Endodermal cell (in vitro differentiated cells): ENCODE results near the gene TMF1. TPM values are rescaled to one million over a fixed set of nuclear protein-coding genes. Genes with fewer than 3 reads are reported as not detected.
A peak's percentile ranks its signal among the peaks of the same experiment; 100 is the strongest.

Experiments used
- DNase-seq: peaks from one replicate; pipeline ENCODE4 v3.0.0-alpha.2; 2017
- H3K27ac ChIP-seq: 2 replicates; pipeline ENCODE4 v1.5.1; 2013; ENCODE audit warnings: mild to moderate bottlenecking, low read depth, low read length, moderate library complexity
- H3K27me3 ChIP-seq: 2 replicates; pipeline ENCODE4 v1.6.1; 2013; ENCODE audit warnings: mild to moderate bottlenecking, low read length, moderate library complexity; ENCODE audit not compliant: insufficient read depth, control insufficient read depth, poor library complexity, severe bottlenecking
- H3K36me3 ChIP-seq: 2 replicates; pipeline ENCODE4 v1.7.0; 2013; ENCODE audit warnings: mild to moderate bottlenecking, low read length, moderate library complexity; ENCODE audit not compliant: control insufficient read depth, insufficient read depth
- H3K4me1 ChIP-seq: one replicate; pipeline ENCODE4 v1.7.0; 2013; ENCODE audit warnings: low read length; ENCODE audit not compliant: control insufficient read depth, insufficient read depth
- H3K4me3 ChIP-seq: 2 replicates; pipeline ENCODE4 v1.5.1; 2013; ENCODE audit warnings: mild to moderate bottlenecking, low read length, moderate library complexity
- H3K9ac ChIP-seq: 2 replicates; pipeline ENCODE4 v1.6.1; 2013; ENCODE audit warnings: mild to moderate bottlenecking, low read length, moderate library complexity; ENCODE audit not compliant: poor library complexity, severe bottlenecking; ENCODE audit errors: extremely low read depth
- H3K9me3 ChIP-seq: 2 replicates; pipeline ENCODE4 v1.6.1; 2013; ENCODE audit warnings: mild to moderate bottlenecking, low read length, moderate library complexity; ENCODE audit not compliant: control insufficient read depth
- H3K27ac Mint-ChIP-seq: 2 replicates; pipeline ENCODE4 v1.8.0; 2020; ENCODE audit warnings: mixed read lengths
- H3K27me3 Mint-ChIP-seq: 2 replicates; pipeline ENCODE4 v1.8.0; 2021; ENCODE audit warnings: mild to moderate bottlenecking, mixed read lengths; ENCODE audit not compliant: insufficient read depth
- H3K36me3 Mint-ChIP-seq: 2 replicates; pipeline ENCODE4 v1.8.0; 2020; ENCODE audit warnings: low read depth, mixed read lengths
- H3K4me1 Mint-ChIP-seq: 2 replicates; pipeline ENCODE4 v1.8.0; 2020; ENCODE audit warnings: mixed read lengths
- H3K4me3 Mint-ChIP-seq: 2 replicates; pipeline ENCODE4 v1.8.0; 2020; ENCODE audit warnings: mild to moderate bottlenecking, moderate library complexity, mixed read lengths
- H3K9me3 Mint-ChIP-seq: 2 replicates; pipeline ENCODE4 v1.8.0; 2020; ENCODE audit warnings: mild to moderate bottlenecking, mixed read lengths
- CTCF ChIP-seq: fragments of 200-600 bp; sonication (generic); conservative IDR thresholded peaks from 2 replicates; pipeline ENCODE4 v1.5.0; 2021; ENCODE audit warnings: antibody characterized with exemption, mild to moderate bottlenecking
- WGBS, 2 experiments: methylation state at CpG; one replicate each; pipeline versions ENCODE4 v1.1.5 to v1.1.7; 2013; ENCODE audit warnings: missing lambda C conversion rate in 2 of 2, mixed read lengths in 1 of 2; ENCODE audit not compliant: insufficient coverage in 1 of 2, insufficient read length in 1 of 2; 5-methylcytosine and 5-hydroxymethylcytosine counted together
- long read RNA-seq, 4 experiments: library from polyadenylated mRNA in 2 of 4; library from RNA in 1 of 4; library from capped mRNA in 1 of 4; stranded (forward) in 3 of 4; unstranded in 1 of 4; transcript quantifications; one replicate each; pipeline ENCODE4 v2.0.0, GENCODE V29; 2020 to 2021; ENCODE audit warnings: inconsistent platforms in 1 of 4
- polyA plus RNA-seq, 2 experiments: library from polyadenylated mRNA; stranded (reverse); fragments of 50-300 nt; gene quantifications; one replicate each; pipeline ENCODE4 v1.2.3, GENCODE V29; 2013
- total RNA-seq, 2 donors: library from RNA; stranded (reverse); fragmentation: NEBNext Ultra II Directional in 1 of 2; extraction: Animal tissue kit (Norgen Biotek cat#: 25700) in 1 of 2; gene quantifications; 2 replicates in 1 of 2; 3 replicates in 1 of 2; pipeline ENCODE4 v1.2.1, GENCODE V29; 2021

The TMF1 gene
- total RNA-seq, result 10 to 100 TPM; 25.6 to 31.3 TPM
- 23.4 TPM for polyA plus RNA-seq (2013, experiment 1 of 2)
- 22.3 TPM for polyA plus RNA-seq (2013, experiment 2 of 2)
- long read RNA-seq, experiment 1, full-length matches to known transcripts, result 1 of 10 reads
- long read RNA-seq, experiment 1, partial matches to known transcripts, result 4 of 10 reads
- long read RNA-seq, experiment 1, other reads (novel, unspliced or antisense), result 5 of 10 reads
- long read RNA-seq, experiment 2, full-length matches to known transcripts, result 19 of 31 reads
- long read RNA-seq, experiment 2, partial matches to known transcripts, result 5 of 31 reads
- long read RNA-seq, experiment 2, other reads (novel, unspliced or antisense), result 7 of 31 reads
- long read RNA-seq, experiment 3, full-length matches to known transcripts, result 15 of 165 reads
- long read RNA-seq, experiment 3, partial matches to known transcripts, result 145 of 165 reads
- long read RNA-seq, experiment 3, other reads (novel, unspliced or antisense), result 5 of 165 reads
- long read RNA-seq, experiment 4, partial matches to known transcripts, result 12 of 14 reads
- long read RNA-seq, experiment 4, other reads (novel, unspliced or antisense), result 2 of 14 reads

GRCh38 chr3:69051756-69052471 lies at the start of gene TMF1:
Gene TMF1 (minus strand): TSS chr3:69052333. CDS start chr3:69052086, 247 bp downstream.
- peak; percentile 99 for DNase-seq
- peak within 1 kb of the TSS; percentile 99 for H3K4me3 Mint-ChIP-seq
- H3K4me1 Mint-ChIP-seq, result peaks cover 12% of the 10 kb centered on the region
- H3K4me1 ChIP-seq, result no peaks in the 10 kb centered on the region
- H3K4me3 ChIP-seq, result peak within 1 kb of the TSS; percentile 98
- peaks cover 28% of the 10 kb centered on the region for H3K36me3 Mint-ChIP-seq
- H3K27me3 ChIP-seq, result no peaks in the 10 kb centered on the region
- H3K36me3 ChIP-seq, result peaks cover 65% of the 10 kb centered on the region
- TF ChIP-seq CTCF, result no peak
- H3K27ac Mint-ChIP-seq, result peak within 1 kb of the TSS; percentile 98
- H3K27ac ChIP-seq, result peak within 1 kb of the TSS; percentile 85
- no peaks in the 10 kb centered on the region for H3K9me3 ChIP-seq
- H3K9ac ChIP-seq, result peak within 1 kb of the TSS; percentile 99
- H3K27me3 Mint-ChIP-seq, result no peaks in the 10 kb centered on the region
- 0 to 1% methylated on average over 28 to 45 of the region's 45 CpGs for WGBS, 2 experiments
- H3K9me3 Mint-ChIP-seq, result no peaks in the 10 kb centered on the region

- Histone ChIP-seq H3K9ac (no peak overlapping the region), H3K27me3 (no peaks in the 10 kb centered on the region), H3K27ac (no peak overlapping the region), H3K4me1 (no peaks in the 10 kb centered on the region), H3K36me3 (peaks cover 10% of the 10 kb centered on the region), H3K9me3 (no peaks in the 10 kb centered on the region), H3K4me3 (no peak overlapping the region)
- 94 to 96% methylated on average over 2 to 4 of the region's 4 CpGs for whole genome bisulfite sequencing, 2 experiments
- Mint-ChIP-seq H3K27ac (no peak overlapping the region), H3K4me3 (no peak overlapping the region), H3K27me3 (no peaks in the 10 kb centered on the region), H3K36me3 (peaks cover 13% of the 10 kb centered on the region), H3K4me1 (no peaks in the 10 kb centered on the region), H3K9me3 (no peaks in the 10 kb centered on the region)
- no peak for DNase-seq
- TF ChIP-seq CTCF, result no peak
Observed at GRCh38 chr3:69099576-69099975, 47.4 kb upstream of the TMF1 start.

GRCh38 chr3:69097407-69098086 lies 45.4 kb upstream of the TMF1 start:
- H3K27me3 Mint-ChIP-seq, result no peaks in the 10 kb centered on the region
- no peak overlapping the region for H3K27ac Mint-ChIP-seq
- peaks cover 8% of the 10 kb centered on the region for H3K36me3 ChIP-seq
- H3K9ac ChIP-seq, result no peak overlapping the region
- H3K4me1 ChIP-seq, result no peaks in the 10 kb centered on the region
- 94 to 100% methylated on average over 3 to 9 of the region's 9 CpGs for WGBS, 2 experiments
- no peak overlapping the region for H3K4me3 Mint-ChIP-seq
- H3K27ac ChIP-seq, result no peak overlapping the region
- no peaks in the 10 kb centered on the region for H3K27me3 ChIP-seq
- H3K4me1 Mint-ChIP-seq, result no peaks in the 10 kb centered on the region
- no peaks in the 10 kb centered on the region for H3K9me3 ChIP-seq
- H3K4me3 ChIP-seq, result no peak overlapping the region
- H3K36me3 Mint-ChIP-seq, result peaks cover 11% of the 10 kb centered on the region
- DNase-seq, result no peak
- H3K9me3 Mint-ChIP-seq, result no peaks in the 10 kb centered on the region
- TF ChIP-seq CTCF, result no peak
